Mesothelial cell of epicardium (in vitro differentiated cells): ENCODE data around the gene SPSB4. TPM values are rescaled to one million over a fixed set of nuclear protein-coding genes. Genes with fewer than 3 reads are reported as not detected.
A peak's percentile ranks its signal among the peaks of the same experiment; 100 is the strongest.

Experiments used
- DNase-seq, 2 experiments: peaks; one replicate each; pipeline ENCODE4 v3.0.0; 2021; ENCODE audit warnings: low spot score in 2 of 2; ENCODE audit not compliant: unreplicated experiment in 2 of 2
- H3K27ac Mint-ChIP-seq: 2 replicates; pipeline ENCODE4 v1.8.0; 2021; ENCODE audit warnings: mixed read lengths
- H3K27me3 Mint-ChIP-seq: 2 replicates; pipeline ENCODE4 v1.8.0; 2021; ENCODE audit warnings: low read depth, mixed read lengths
- H3K36me3 Mint-ChIP-seq: 2 replicates; pipeline ENCODE4 v1.8.0; 2021; ENCODE audit warnings: mixed read lengths
- H3K4me1 Mint-ChIP-seq: 2 replicates; pipeline ENCODE4 v1.8.0; 2021; ENCODE audit warnings: mixed read lengths
- H3K4me3 Mint-ChIP-seq: 2 replicates; pipeline ENCODE4 v1.8.0; 2021; ENCODE audit warnings: mild to moderate bottlenecking, moderate library complexity, mixed read lengths
- H3K9me3 Mint-ChIP-seq: 2 replicates; pipeline ENCODE4 v1.8.0; 2021; ENCODE audit warnings: mixed read lengths
- CTCF ChIP-seq: fragments of 200-600 bp; sonication (generic); IDR thresholded peaks from one replicate; pipeline ENCODE4 v1.5.0; 2021; ENCODE audit warnings: antibody characterized with exemption; ENCODE audit not compliant: unreplicated experiment
- total RNA-seq: library from RNA; stranded (reverse); gene quantifications from 3 replicates; pipeline ENCODE4 v1.2.1, GENCODE V29; 2021

Gene SPSB4
- total RNA-seq, 1 donor from 2014 or later = 13.1 TPM

GRCh38 chr3:141105828-141106628, 54.9 kb downstream of the SPSB4 start:
- no peak overlapping the region for H3K27ac Mint-ChIP-seq
- no peaks in the 10 kb centered on the region for H3K9me3 Mint-ChIP-seq
- TF ChIP-seq CTCF = peak; percentile 89
- H3K4me1 Mint-ChIP-seq = peaks cover 29% of the 10 kb centered on the region
- peaks cover 9% of the 10 kb centered on the region for H3K36me3 Mint-ChIP-seq
- H3K27me3 Mint-ChIP-seq = no peaks in the 10 kb centered on the region
- DNase-seq = no peak
- no peak overlapping the region for H3K4me3 Mint-ChIP-seq

GRCh38 chr3:141106842-141107241, 55.7 kb downstream of the SPSB4 start:
- Mint-ChIP-seq H3K4me3 (no peak overlapping the region), H3K9me3 (no peaks in the 10 kb centered on the region), H3K27me3 (no peaks in the 10 kb centered on the region), H3K36me3 (peaks cover 7% of the 10 kb centered on the region), H3K4me1 (peaks cover 29% of the 10 kb centered on the region), H3K27ac (no peak overlapping the region)
- no peak for DNase-seq
- TF ChIP-seq CTCF = no peak

- TF ChIP-seq CTCF = no peak
- Mint-ChIP-seq H3K27me3 (no peaks in the 10 kb centered on the region), H3K4me1 (peaks cover 28% of the 10 kb centered on the region), H3K9me3 (peaks cover 3% of the 10 kb centered on the region), H3K36me3 (peaks cover 9% of the 10 kb centered on the region), H3K27ac (no peak overlapping the region), H3K4me3 (no peak overlapping the region)
- DNase-seq = no peak
These were observed 56.9 kb downstream of the SPSB4 start for GRCh38 chr3:141108039-141108438.

DNA sequence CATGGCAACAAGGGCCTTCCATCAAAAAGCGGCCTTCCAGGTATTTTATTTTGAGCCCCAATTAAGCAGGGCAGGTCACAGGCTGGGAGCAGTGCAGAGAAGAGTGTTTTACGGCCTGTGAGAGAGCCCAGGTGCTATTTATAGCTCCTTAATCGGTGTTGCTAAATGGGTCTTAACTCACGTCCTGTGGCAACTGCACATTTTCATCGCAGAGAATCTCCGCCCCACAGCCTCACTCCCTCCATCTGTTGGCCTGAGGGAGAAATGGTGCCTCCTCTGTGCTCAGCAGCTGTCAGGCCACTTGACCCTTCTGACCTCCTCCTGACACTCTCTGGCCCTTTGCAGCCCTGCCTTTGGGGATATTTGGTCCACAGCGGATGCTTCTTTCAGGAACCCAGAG, 58.6 kb downstream of the SPSB4 start:
- Mint-ChIP-seq H3K4me3 (no peak overlapping the region), H3K36me3 (peaks cover 9% of the 10 kb centered on the region), H3K4me1 (peaks cover 11% of the 10 kb centered on the region), H3K27ac (no peak overlapping the region), H3K9me3 (peaks cover 5% of the 10 kb centered on the region), H3K27me3 (no peaks in the 10 kb centered on the region)
- DNase-seq = peak in 1 of 2 experiments; percentile 27
- no peak for TF ChIP-seq CTCF

- DNase-seq = no peak
- Mint-ChIP-seq H3K4me1 (peaks cover 6% of the 10 kb centered on the region), H3K4me3 (no peak overlapping the region), H3K27me3 (no peaks in the 10 kb centered on the region), H3K9me3 (peaks cover 5% of the 10 kb centered on the region), H3K36me3 (peaks cover 9% of the 10 kb centered on the region), H3K27ac (no peak overlapping the region)
- TF ChIP-seq CTCF = no peak
These were observed 59.2 kb downstream of the SPSB4 start for GRCh38 chr3:141110322-141110721.
